IgD-negative memory B cell (primary cell): ENCODE results near the gene P2RX7. TPM values are rescaled to one million over a fixed set of nuclear protein-coding genes. Genes with fewer than 3 reads are reported as not detected.

Source experiments
- H3K27ac Mint-ChIP-seq, 3 donors: one replicate each; pipeline ENCODE4 v1.8.0; 2020 to 2022; ENCODE audit warnings: mild to moderate bottlenecking in 3 of 3, mixed read lengths in 3 of 3, moderate library complexity in 1 of 3
- H3K27me3 Mint-ChIP-seq: one replicate; pipeline ENCODE4 v1.8.0; 2021; ENCODE audit warnings: mixed read lengths
- H3K36me3 Mint-ChIP-seq: one replicate; pipeline ENCODE4 v1.8.0; 2020; ENCODE audit warnings: mild to moderate bottlenecking, mixed read lengths
- H3K4me1 Mint-ChIP-seq, 3 donors: one replicate each; pipeline ENCODE4 v1.8.0; 2020 to 2022; ENCODE audit warnings: mixed read lengths in 3 of 3, mild to moderate bottlenecking in 1 of 3
- H3K4me3 Mint-ChIP-seq, 4 donors: one replicate each; pipeline ENCODE4 v1.8.0; 2020 to 2022; ENCODE audit warnings: mild to moderate bottlenecking in 4 of 4, mixed read lengths in 4 of 4, moderate library complexity in 3 of 4
- H3K9me3 Mint-ChIP-seq, 3 donors: one replicate each; pipeline ENCODE4 v1.8.0; 2020 to 2021; ENCODE audit warnings: mixed read lengths in 3 of 3, mild to moderate bottlenecking in 1 of 3
- polyA plus RNA-seq: library from polyadenylated mRNA; unstranded; fragments of 300-500 nt; fragmentation: Illumina TruSeq; gene quantifications from one replicate; pipeline ENCODE4 v1.2.3, GENCODE V29; 2021

Gene P2RX7
- polyA plus RNA-seq, 1 donor from 2014 or later, result 3.8 TPM

DNA sequence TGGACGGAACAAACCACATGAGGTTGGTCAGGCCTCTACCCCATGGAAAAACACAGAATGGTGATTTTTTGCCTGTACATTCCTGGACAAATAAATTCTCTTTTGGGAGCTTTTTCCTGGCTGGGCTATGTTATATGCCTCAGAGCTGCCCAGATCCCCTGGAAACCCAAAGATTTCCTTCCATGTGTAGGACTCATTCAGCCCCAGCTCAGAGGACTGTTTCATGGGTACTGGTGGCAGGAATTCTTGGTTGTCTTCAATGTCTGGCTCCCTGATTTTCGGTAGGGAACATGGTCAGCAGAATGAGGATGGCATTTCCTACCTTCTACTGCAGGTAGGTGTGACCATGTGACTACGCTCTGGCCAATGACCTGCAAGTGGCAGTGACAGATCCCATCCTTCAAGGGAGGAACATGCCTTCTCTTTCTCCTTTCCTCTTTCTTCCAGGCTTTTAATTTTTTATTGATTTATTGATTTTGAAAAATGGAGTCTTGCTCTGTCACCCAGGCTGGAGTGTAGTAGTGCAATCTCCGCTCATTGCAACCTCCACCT lies 15.4 kb upstream of the P2RX7 start:
- Mint-ChIP-seq H3K36me3 (no peaks in the 10 kb centered on the region), H3K9me3 (peaks cover 0 to 2% (median 0%) of the 10 kb centered on the region in 3 donors), H3K27me3 (peaks cover 2% of the 10 kb centered on the region), H3K27ac (no peak overlapping the region), H3K4me1 (peaks cover 7 to 16% (median 9%) of the 10 kb centered on the region in 3 donors), H3K4me3 (no peak overlapping the region)

GRCh38 chr12:121120323-121120722 lies 12.4 kb upstream of the P2RX7 start:
- no peak overlapping the region for H3K27ac Mint-ChIP-seq
- no peaks in the 10 kb centered on the region for H3K36me3 Mint-ChIP-seq
- H3K27me3 Mint-ChIP-seq, result peaks cover 2% of the 10 kb centered on the region
- H3K9me3 Mint-ChIP-seq, result peaks cover 0 to 2% (median 0%) of the 10 kb centered on the region in 3 donors
- H3K4me1 Mint-ChIP-seq, result peaks cover 8 to 20% (median 9%) of the 10 kb centered on the region in 3 donors
- no peak overlapping the region for H3K4me3 Mint-ChIP-seq

DNA sequence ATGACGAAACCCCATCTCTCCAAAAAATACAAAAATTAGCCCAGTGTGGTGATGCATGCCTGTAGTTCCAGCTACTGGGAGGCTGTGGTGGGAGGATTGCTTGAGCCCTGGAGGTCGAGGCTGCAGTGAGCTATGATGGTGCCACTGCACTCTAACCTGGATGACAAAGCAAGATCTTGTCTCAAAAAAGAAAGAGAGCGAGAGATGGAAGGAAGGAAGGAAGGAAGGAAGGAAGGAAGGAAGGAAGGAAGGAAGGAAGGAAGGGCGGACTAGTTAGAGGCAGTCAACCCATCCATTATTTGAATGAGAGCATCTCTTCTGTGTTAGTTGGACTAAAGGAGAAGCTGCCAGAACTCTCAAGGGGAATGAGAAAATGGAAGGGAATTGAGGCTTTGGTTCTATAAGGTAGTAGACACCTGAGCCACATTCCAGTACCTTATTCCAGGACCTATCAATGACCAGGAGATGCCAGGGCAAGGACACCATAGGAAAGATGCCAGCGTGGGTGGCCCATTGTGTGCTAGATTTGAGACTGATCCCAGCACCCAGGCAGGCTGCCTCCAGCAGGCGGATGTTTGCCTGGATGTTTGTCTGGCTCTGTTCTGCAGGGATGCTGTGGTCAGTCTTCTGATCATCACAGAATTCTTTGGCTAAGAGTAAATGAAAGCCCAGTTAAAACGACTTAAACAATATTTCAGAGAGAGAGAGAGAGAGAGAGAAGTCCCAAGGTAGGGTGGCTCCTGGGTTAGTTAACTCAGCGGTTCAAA lies 11.5 kb upstream of the P2RX7 start:
- H3K9me3 Mint-ChIP-seq, result peaks cover 0 to 2% (median 0%) of the 10 kb centered on the region in 3 donors
- peaks cover 2% of the 10 kb centered on the region for H3K27me3 Mint-ChIP-seq
- H3K4me1 Mint-ChIP-seq, result peaks cover 9 to 21% (median 9%) of the 10 kb centered on the region in 3 donors
- H3K4me3 Mint-ChIP-seq, result peak overlapping the region in 2 of 4 donors; percentile 70 to 85
- H3K27ac Mint-ChIP-seq, result no peak overlapping the region
- H3K36me3 Mint-ChIP-seq, result no peaks in the 10 kb centered on the region

GRCh38 chr12:121121805-121122204 lies 10.9 kb upstream of the P2RX7 start:
- H3K4me1 Mint-ChIP-seq, result peaks cover 9 to 23% (median 12%) of the 10 kb centered on the region in 3 donors
- H3K4me3 Mint-ChIP-seq, result no peak overlapping the region
- H3K27me3 Mint-ChIP-seq, result peaks cover 2% of the 10 kb centered on the region
- peaks cover 0 to 2% (median 0%) of the 10 kb centered on the region in 3 donors for H3K9me3 Mint-ChIP-seq
- H3K27ac Mint-ChIP-seq, result no peak overlapping the region
- no peaks in the 10 kb centered on the region for H3K36me3 Mint-ChIP-seq

DNA sequence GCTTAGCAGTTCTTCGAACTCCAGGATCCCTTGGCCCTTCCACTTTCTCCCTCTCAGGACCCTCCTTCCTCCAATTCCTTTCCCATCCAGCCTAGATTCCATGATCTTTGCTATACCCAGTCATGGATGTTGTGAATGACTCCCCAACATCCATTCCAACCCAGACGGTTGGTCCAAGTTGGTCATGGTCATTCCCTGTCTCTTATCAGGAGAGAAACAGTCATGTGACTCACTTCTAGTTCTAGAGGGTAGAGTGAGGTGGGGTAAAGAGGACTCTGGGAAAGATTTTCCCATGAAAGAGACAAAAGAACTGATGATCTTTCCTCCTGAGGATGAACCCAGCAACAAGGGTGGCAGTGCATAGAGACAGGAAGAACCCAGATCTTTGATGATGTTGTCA lies 9.2 kb upstream of the P2RX7 start:
- peaks cover 2% of the 10 kb centered on the region for H3K27me3 Mint-ChIP-seq
- peaks cover 0 to 2% (median 1%) of the 10 kb centered on the region in 3 donors for H3K9me3 Mint-ChIP-seq
- H3K4me3 Mint-ChIP-seq, result no peak overlapping the region
- H3K4me1 Mint-ChIP-seq, result peaks cover 23 to 39% (median 24%) of the 10 kb centered on the region in 3 donors
- no peak overlapping the region for H3K27ac Mint-ChIP-seq
- H3K36me3 Mint-ChIP-seq, result peaks cover 2% of the 10 kb centered on the region

GRCh38 chr12:121124402-121125109 lies 8.1 kb upstream of the P2RX7 start:
- peaks cover 2% of the 10 kb centered on the region for H3K36me3 Mint-ChIP-seq
- H3K4me3 Mint-ChIP-seq, result peak overlapping the region in 1 of 4 donors; percentile 30
- no peaks in the 10 kb centered on the region for H3K27me3 Mint-ChIP-seq
- H3K9me3 Mint-ChIP-seq, result peaks cover 0 to 2% (median 1%) of the 10 kb centered on the region in 3 donors
- no peak overlapping the region for H3K27ac Mint-ChIP-seq
- H3K4me1 Mint-ChIP-seq, result peaks cover 31 to 47% (median 32%) of the 10 kb centered on the region in 3 donors

GRCh38 chr12:121127501-121127900 lies 5.2 kb upstream of the P2RX7 start:
- Mint-ChIP-seq H3K27me3 (no peaks in the 10 kb centered on the region), H3K4me1 (peaks cover 25 to 49% (median 43%) of the 10 kb centered on the region in 3 donors), H3K27ac (peak overlapping the region in 2 of 3 donors; percentile 90 to 94), H3K4me3 (peak overlapping the region in 2 of 4 donors; percentile 61 to 71), H3K36me3 (peaks cover 2% of the 10 kb centered on the region), H3K9me3 (peaks cover 0 to 1% (median 0%) of the 10 kb centered on the region in 3 donors)

DNA sequence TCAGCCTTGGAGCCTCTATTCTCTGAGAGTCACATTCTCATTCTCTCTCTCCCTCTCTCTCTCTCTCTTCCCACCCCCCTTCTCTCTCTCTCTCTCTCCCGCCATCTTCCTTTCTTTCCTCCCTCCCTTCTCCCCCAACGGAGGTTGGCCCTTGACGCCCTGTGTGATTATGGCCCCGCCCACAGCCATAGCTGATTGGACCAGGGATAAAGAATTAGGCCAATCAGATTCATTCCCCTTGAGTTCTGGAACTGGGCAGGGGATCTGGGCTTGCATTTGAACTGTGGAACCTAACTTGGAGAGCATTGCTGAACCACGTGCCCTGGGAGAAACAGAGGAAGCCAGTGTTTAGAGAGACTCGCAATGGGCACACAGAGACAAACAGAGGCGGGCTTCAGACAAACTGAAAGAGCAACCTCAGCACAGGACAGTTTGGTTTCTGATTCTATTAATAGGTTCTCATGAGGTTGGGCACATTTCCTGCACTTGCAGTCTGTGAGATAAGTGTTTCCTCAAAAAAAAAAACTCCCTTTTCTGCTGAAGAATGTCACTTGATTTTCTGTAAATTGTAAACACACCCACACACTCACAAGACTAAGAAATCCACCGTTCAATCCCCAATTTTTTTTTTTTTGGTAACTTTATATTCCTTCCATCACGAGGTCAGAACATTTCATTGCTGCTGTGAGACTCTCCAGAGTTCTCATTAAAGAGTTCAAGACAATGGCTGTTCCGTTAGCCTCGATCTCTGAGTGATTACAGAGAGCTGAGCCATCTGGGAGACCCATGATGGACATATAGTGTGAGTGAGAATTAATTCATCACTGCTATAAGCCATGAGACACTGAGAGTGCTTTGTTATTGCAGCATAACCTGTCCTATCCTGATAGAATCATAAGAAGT lies 3.5 kb upstream of the P2RX7 start:
- peak overlapping the region; percentile 86 to 96 (median 94) for H3K27ac Mint-ChIP-seq
- H3K36me3 Mint-ChIP-seq, result peaks cover 2% of the 10 kb centered on the region
- peak overlapping the region; percentile 52 to 93 (median 85) for H3K4me3 Mint-ChIP-seq
- peaks cover 31 to 60% (median 57%) of the 10 kb centered on the region in 3 donors for H3K4me1 Mint-ChIP-seq
- H3K9me3 Mint-ChIP-seq, result peaks cover 0 to 1% (median 0%) of the 10 kb centered on the region in 3 donors
- H3K27me3 Mint-ChIP-seq, result no peaks in the 10 kb centered on the region

- Mint-ChIP-seq H3K9me3 (peaks cover 0 to 1% (median 0%) of the 10 kb centered on the region in 3 donors), H3K36me3 (peaks cover 3% of the 10 kb centered on the region), H3K4me1 (peaks cover 36 to 61% (median 59%) of the 10 kb centered on the region in 3 donors)
Observed at GRCh38 chr12:121129811-121130147, 2.9 kb upstream of the P2RX7 start.

DNA sequence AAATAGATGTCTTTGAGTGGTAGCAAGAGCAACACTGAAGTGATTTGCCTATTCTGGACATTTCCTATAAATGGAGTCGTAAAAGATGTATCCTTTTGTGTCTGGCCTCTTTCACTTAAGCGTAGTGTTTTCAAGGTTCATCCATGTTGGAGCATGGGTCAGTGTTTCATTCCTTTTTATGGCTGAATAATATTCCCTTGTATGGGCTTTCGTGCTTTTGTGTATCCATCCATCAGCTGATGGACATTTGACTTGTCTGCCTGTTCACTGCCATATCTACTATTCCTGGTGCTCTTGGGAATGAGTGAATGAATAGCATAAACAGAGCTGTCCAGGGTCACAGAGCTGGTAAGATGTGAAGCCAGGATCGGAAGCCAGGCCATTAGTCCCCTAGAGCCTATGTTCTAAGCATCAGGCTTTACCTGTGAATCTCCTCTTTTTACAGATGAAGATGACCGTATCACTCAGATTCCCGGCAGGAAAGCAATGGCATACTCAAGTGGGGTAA lies 1.8 kb upstream of the P2RX7 start:
- Mint-ChIP-seq H3K27me3 (no peaks in the 10 kb centered on the region), H3K27ac (peak overlapping the region in 2 of 3 donors; percentile 22 to 38), H3K9me3 (peaks cover 0 to 1% (median 0%) of the 10 kb centered on the region in 3 donors), H3K4me1 (peaks cover 37 to 59% (median 57%) of the 10 kb centered on the region in 3 donors), H3K4me3 (peak overlapping the region in 3 of 4 donors; percentile 3 to 79 (median 44)), H3K36me3 (peaks cover 3% of the 10 kb centered on the region)

More at GRCh38 chr12:121129811-121130147, 2.9 kb upstream of the P2RX7 start:
- Mint-ChIP-seq H3K27ac (peak overlapping the region; percentile 86 to 96 (median 94)), H3K27me3 (no peaks in the 10 kb centered on the region), H3K4me3 (peak overlapping the region; percentile 52 to 93 (median 85))

DNA sequence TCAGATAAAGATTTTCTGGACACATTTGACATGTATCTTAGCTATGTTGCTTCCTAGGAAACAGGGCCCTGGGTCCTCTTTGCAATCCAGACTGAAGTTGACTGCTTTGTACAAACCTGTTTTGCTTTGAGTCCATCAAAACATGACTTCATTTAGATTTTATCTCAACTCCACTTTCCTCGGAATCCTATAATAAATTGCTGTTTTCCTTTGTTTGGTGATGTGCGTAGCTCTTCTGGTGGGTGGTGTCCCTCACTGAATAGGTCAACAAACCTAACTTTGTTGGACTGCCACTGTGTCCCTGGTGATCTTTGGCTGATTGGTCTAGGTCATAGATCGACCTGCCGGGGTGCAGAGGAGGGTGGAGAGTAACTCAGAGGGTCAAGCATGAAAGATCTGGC lies 735 bp upstream of the P2RX7 start:
- Mint-ChIP-seq H3K4me1 (peaks cover 37 to 55% (median 53%) of the 10 kb centered on the region in 3 donors), H3K4me3 (peak overlapping the region in 3 of 4 donors; percentile 16 to 93 (median 78)), H3K27me3 (no peaks in the 10 kb centered on the region), H3K36me3 (peaks cover 3% of the 10 kb centered on the region), H3K27ac (peak overlapping the region in 2 of 3 donors; percentile 22 to 83), H3K9me3 (peaks cover 0 to 1% (median 0%) of the 10 kb centered on the region in 3 donors)

GRCh38 chr12:121133838-121134237 lies 1.2 kb downstream of the P2RX7 start:
- Mint-ChIP-seq H3K4me3 (peak overlapping the region; percentile 57 to 93 (median 74)), H3K36me3 (peaks cover 1% of the 10 kb centered on the region), H3K27me3 (no peaks in the 10 kb centered on the region), H3K27ac (peak overlapping the region in 1 of 3 donors; percentile 20), H3K9me3 (no peaks in the 10 kb centered on the region), H3K4me1 (peaks cover 22 to 41% (median 39%) of the 10 kb centered on the region in 3 donors)

GRCh38 chr12:121135320-121135719 lies 2.6 kb downstream of the P2RX7 start:
- peaks cover 18 to 30% (median 29%) of the 10 kb centered on the region in 3 donors for H3K4me1 Mint-ChIP-seq
- H3K4me3 Mint-ChIP-seq, result no peak overlapping the region
- H3K27me3 Mint-ChIP-seq, result no peaks in the 10 kb centered on the region
- peaks cover 1% of the 10 kb centered on the region for H3K36me3 Mint-ChIP-seq
- H3K9me3 Mint-ChIP-seq, result no peaks in the 10 kb centered on the region
- no peak overlapping the region for H3K27ac Mint-ChIP-seq

GRCh38 chr12:121137512-121137911 lies 4.8 kb downstream of the P2RX7 start:
- Mint-ChIP-seq H3K36me3 (peaks cover 1% of the 10 kb centered on the region), H3K9me3 (no peaks in the 10 kb centered on the region), H3K4me3 (no peak overlapping the region), H3K4me1 (peaks cover 16 to 20% (median 18%) of the 10 kb centered on the region in 3 donors), H3K27ac (no peak overlapping the region), H3K27me3 (no peaks in the 10 kb centered on the region)
